ENCODE measurements around the gene KCNMB2.
"Not testable (repeated sequence)": the region's sequence is repeated elsewhere in the genome, so short reads cannot be mapped to it uniquely, and the experiment has no call there.

GRCh38 chr3:178859900-178860436 lies 323.7 kb downstream of the KCNMB2 start:
- TF ChIP-seq CTCF (IDR thresholded peaks at IDR 0.05 in 4 of 5, conservative IDR thresholded peaks at IDR 0.05 in 1 of 5); POLR2A (IDR thresholded peaks at IDR 0.05): not testable (repeated sequence)

Data from gastrocnemius medialis (tissue), 4 donors.